Astrocyte (in vitro differentiated cells and primary cell): ENCODE measurements around the gene ZMIZ1. TPM values are rescaled to one million over a fixed set of nuclear protein-coding genes. Genes with fewer than 3 reads are reported as not detected.

Experiments
- DNase-seq: peaks from one replicate; pipeline ENCODE4 v3.0.0-alpha.2; 2010; ENCODE audit warnings: low read depth
- FAIRE-seq: peaks from 2 replicates; lab custom pipeline; 2011; peaks lifted over from hg19 to GRCh38; lab: Jason Lieb, UNC
- H2AFZ ChIP-seq: 2 replicates; pipeline ENCODE4 v1.6.0; 2012; ENCODE audit warnings: low read depth, low read length, inconsistent platforms
- H3K27ac ChIP-seq: 2 replicates; pipeline ENCODE4 v1.5.1; 2011; ENCODE audit warnings: low read depth, low read length, inconsistent platforms
- H3K27me3 ChIP-seq: 2 replicates; pipeline ENCODE4 v1.6.0; 2011; ENCODE audit warnings: low read length, inconsistent platforms; ENCODE audit not compliant: insufficient read depth
- H3K36me3 ChIP-seq: 2 replicates; pipeline ENCODE4 v1.5.1; 2011; ENCODE audit warnings: low read length, inconsistent platforms; ENCODE audit not compliant: insufficient read depth
- H3K4me1 ChIP-seq: 2 replicates; pipeline ENCODE4 v1.5.1; 2011; ENCODE audit warnings: low read length, inconsistent platforms; ENCODE audit not compliant: insufficient read depth
- H3K4me2 ChIP-seq: 2 replicates; pipeline ENCODE4 v1.6.0; 2012; ENCODE audit warnings: low read length, inconsistent platforms
- H3K4me3 ChIP-seq: 2 replicates; pipeline ENCODE4 v1.5.1; 2011; ENCODE audit warnings: low read depth, mild to moderate bottlenecking, low read length, inconsistent platforms; ENCODE audit not compliant: insufficient read depth
- H3K79me2 ChIP-seq: 2 replicates; pipeline ENCODE4 v1.6.0; 2012; ENCODE audit warnings: mild to moderate bottlenecking, low read length, inconsistent platforms; ENCODE audit not compliant: insufficient read depth
- H3K9ac ChIP-seq: 2 replicates; pipeline ENCODE4 v1.6.0; 2012; ENCODE audit warnings: mild to moderate bottlenecking, low read length, inconsistent platforms
- H3K9me3 ChIP-seq: 2 replicates; pipeline ENCODE4 v1.5.1; 2012; ENCODE audit warnings: low read depth, mild to moderate bottlenecking, low read length, inconsistent platforms; ENCODE audit not compliant: insufficient read depth
- H4K20me1 ChIP-seq: 2 replicates; pipeline ENCODE4 v1.6.0; 2012; ENCODE audit warnings: low read length, inconsistent platforms; ENCODE audit not compliant: insufficient read depth
- H3K27ac Mint-ChIP-seq: one replicate; pipeline ENCODE4 v1.8.0; 2021; ENCODE audit warnings: mild to moderate bottlenecking, mixed read lengths; ENCODE audit not compliant: unreplicated experiment
- H3K27me3 Mint-ChIP-seq: one replicate; pipeline ENCODE4 v1.8.0; 2021; ENCODE audit warnings: low read depth, mixed read lengths; ENCODE audit not compliant: unreplicated experiment
- H3K36me3 Mint-ChIP-seq: one replicate; pipeline ENCODE4 v1.8.0; 2021; ENCODE audit warnings: low read depth, mixed read lengths; ENCODE audit not compliant: unreplicated experiment
- H3K4me1 Mint-ChIP-seq: one replicate; pipeline ENCODE4 v1.8.0; 2021; ENCODE audit warnings: low read depth, mixed read lengths; ENCODE audit not compliant: unreplicated experiment
- H3K4me3 Mint-ChIP-seq: one replicate; pipeline ENCODE4 v1.8.0; 2021; ENCODE audit warnings: mild to moderate bottlenecking, moderate library complexity, mixed read lengths; ENCODE audit not compliant: unreplicated experiment
- H3K9me3 Mint-ChIP-seq: one replicate; pipeline ENCODE4 v1.8.0; 2021; ENCODE audit warnings: mild to moderate bottlenecking, mixed read lengths; ENCODE audit not compliant: unreplicated experiment
- EZH2 ChIP-seq: IDR thresholded peaks from 2 replicates; pipeline ENCODE4 v1.6.1; 2012; ENCODE audit warnings: mild to moderate bottlenecking, low read length, inconsistent platforms; ENCODE audit not compliant: insufficient read depth
- total RNA-seq: library from RNA; stranded (reverse); gene quantifications from 2 replicates; pipeline ENCODE4 v1.2.1, GENCODE V29; 2021
- TF ChIP-seq, protein P1 (sequence below): IDR thresholded peaks from 2 replicates; pipeline ENCODE4 v1.5.1; 2011; ENCODE audit warnings: low read depth, mild to moderate bottlenecking, inconsistent platforms, low read length, moderate library complexity; ENCODE audit not compliant: insufficient read depth

ZMIZ1 gene
- total RNA-seq, 1 donor from 2014 or later = 45.5 TPM

GRCh38 chr10:79079490-79080355 is 11.0 kb downstream of the ZMIZ1 start:
- H3K9ac ChIP-seq = peak overlapping the region; percentile 84
- Mint-ChIP-seq H3K9me3 (no peaks in the 10 kb centered on the region), H3K27ac (peak overlapping the region; percentile 92), H3K4me3 (peak overlapping the region; percentile 20), H3K36me3 (peaks cover 6% of the 10 kb centered on the region), H3K4me1 (peaks cover 78% of the 10 kb centered on the region), H3K27me3 (no peaks in the 10 kb centered on the region)
- peaks cover 100% of the 10 kb centered on the region for H3K79me2 ChIP-seq
- peak overlapping the region; percentile 97 for H3K27ac ChIP-seq
- peaks cover 84% of the 10 kb centered on the region for H4K20me1 ChIP-seq
- TF ChIP-seq, protein P1, sequence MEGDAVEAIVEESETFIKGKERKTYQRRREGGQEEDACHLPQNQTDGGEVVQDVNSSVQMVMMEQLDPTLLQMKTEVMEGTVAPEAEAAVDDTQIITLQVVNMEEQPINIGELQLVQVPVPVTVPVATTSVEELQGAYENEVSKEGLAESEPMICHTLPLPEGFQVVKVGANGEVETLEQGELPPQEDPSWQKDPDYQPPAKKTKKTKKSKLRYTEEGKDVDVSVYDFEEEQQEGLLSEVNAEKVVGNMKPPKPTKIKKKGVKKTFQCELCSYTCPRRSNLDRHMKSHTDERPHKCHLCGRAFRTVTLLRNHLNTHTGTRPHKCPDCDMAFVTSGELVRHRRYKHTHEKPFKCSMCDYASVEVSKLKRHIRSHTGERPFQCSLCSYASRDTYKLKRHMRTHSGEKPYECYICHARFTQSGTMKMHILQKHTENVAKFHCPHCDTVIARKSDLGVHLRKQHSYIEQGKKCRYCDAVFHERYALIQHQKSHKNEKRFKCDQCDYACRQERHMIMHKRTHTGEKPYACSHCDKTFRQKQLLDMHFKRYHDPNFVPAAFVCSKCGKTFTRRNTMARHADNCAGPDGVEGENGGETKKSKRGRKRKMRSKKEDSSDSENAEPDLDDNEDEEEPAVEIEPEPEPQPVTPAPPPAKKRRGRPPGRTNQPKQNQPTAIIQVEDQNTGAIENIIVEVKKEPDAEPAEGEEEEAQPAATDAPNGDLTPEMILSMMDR = no peak
- no peak for TF ChIP-seq EZH2
- H2AFZ ChIP-seq = no peak overlapping the region
- no peaks in the 10 kb centered on the region for H3K9me3 ChIP-seq
- peaks cover 91% of the 10 kb centered on the region for H3K4me1 ChIP-seq
- no peaks in the 10 kb centered on the region for H3K27me3 ChIP-seq
- H3K4me2 ChIP-seq = peak overlapping the region; percentile 79
- no peak for FAIRE-seq
- DNase-seq = peak; percentile 68
- H3K36me3 ChIP-seq = no peaks in the 10 kb centered on the region
- H3K4me3 ChIP-seq = no peak overlapping the region

DNA sequence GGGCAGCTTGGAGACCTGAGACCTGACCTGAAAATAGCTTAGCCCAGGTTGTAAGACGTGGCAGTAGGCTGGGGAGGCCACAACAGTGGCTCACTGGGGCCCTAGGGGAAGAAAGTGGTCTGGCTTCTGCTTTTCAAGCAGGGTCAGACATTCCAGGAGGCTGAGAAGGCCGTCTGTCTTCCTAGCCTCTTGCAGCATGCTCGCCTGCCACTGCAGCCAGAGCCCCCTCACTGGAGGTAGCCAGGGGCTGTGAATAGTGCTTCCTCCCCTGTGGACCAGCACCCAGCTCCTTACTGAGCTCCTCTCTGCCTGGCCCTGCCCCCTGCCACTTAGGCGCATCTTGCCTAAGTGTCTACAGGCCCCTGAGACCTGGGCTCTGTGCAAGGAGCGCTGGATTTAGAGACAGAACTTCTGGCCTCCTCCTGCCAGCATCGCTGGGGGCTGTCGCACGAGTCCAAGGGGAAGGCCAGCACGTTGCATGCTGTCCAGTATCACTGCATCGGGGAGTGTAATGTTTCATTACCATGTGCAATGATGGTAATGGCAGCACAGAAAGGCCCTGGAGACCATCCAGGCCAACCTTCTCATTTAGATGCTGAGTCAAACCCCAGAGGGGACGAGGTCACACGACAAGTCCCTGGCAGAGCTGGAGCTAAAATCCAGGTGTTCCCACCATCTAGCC is 12.7 kb downstream of the ZMIZ1 start:
- Histone ChIP-seq H4K20me1 (peaks cover 84% of the 10 kb centered on the region), H3K4me3 (peak overlapping the region; percentile 1), H3K27me3 (no peaks in the 10 kb centered on the region), H3K4me1 (peaks cover 82% of the 10 kb centered on the region), H3K79me2 (peaks cover 100% of the 10 kb centered on the region), H3K36me3 (no peaks in the 10 kb centered on the region), H2AFZ (no peak overlapping the region), H3K27ac (peak overlapping the region; percentile 97), H3K9me3 (no peaks in the 10 kb centered on the region), H3K9ac (peak overlapping the region; percentile 84), H3K4me2 (peak overlapping the region; percentile 76)
- DNase-seq (peak; percentile 95), FAIRE-seq (no peak)
- TF ChIP-seq EZH2 = no peak
- TF ChIP-seq, protein P1 = no peak
- Mint-ChIP-seq H3K4me1 (peaks cover 62% of the 10 kb centered on the region), H3K27me3 (no peaks in the 10 kb centered on the region), H3K4me3 (peak overlapping the region; percentile 40), H3K36me3 (peaks cover 6% of the 10 kb centered on the region), H3K9me3 (no peaks in the 10 kb centered on the region), H3K27ac (peak overlapping the region; percentile 92)
